MM.1S (cell line): ENCODE measurements around the gene PIP5K1C.

Experiments used
- DNase-seq: peaks from one replicate; pipeline ENCODE4 v3.0.0-alpha.2; 2015
- H2AFZ ChIP-seq: fragments of 300-600 bp; sonication (generic); 2 replicates; pipeline ENCODE4 v1.6.0; 2016; ENCODE audit warnings: antibody characterized with exemption, low read length
- H3F3A ChIP-seq: fragments of 300-600 bp; sonication (generic); 2 replicates; pipeline ENCODE4 v1.6.1; 2016; ENCODE audit warnings: mild to moderate bottlenecking, antibody characterized with exemption, low read length, moderate library complexity, mixed read lengths; ENCODE audit not compliant: insufficient read depth
- H3K27ac ChIP-seq: fragments of 300-600 bp; sonication (generic); 2 replicates; pipeline ENCODE4 v1.5.1; 2016; ENCODE audit warnings: mild to moderate bottlenecking, low read length
- H3K27me3 ChIP-seq: fragments of 300-600 bp; sonication (generic); replicated peaks from 2 replicates; pipeline ENCODE4 v1.6.0; 2016; ENCODE audit warnings: low read length; ENCODE audit not compliant: insufficient read depth
- H3K36me3 ChIP-seq: fragments of 300-600 bp; sonication (generic); replicated peaks from 2 replicates; pipeline ENCODE4 v1.6.1; 2016; ENCODE audit warnings: mild to moderate bottlenecking, low read length, mixed read lengths; ENCODE audit not compliant: insufficient read depth
- H3K4me1 ChIP-seq: fragments of 300-600 bp; sonication (generic); 2 replicates; pipeline ENCODE4 v1.6.1; 2016; ENCODE audit warnings: low read length, mixed read lengths
- H3K4me2 ChIP-seq: fragments of 300-600 bp; sonication (generic); 2 replicates; pipeline ENCODE4 v1.6.0; 2016; ENCODE audit warnings: low read depth, low read length
- H3K4me3 ChIP-seq: fragments of 300-600 bp; sonication (generic); 2 replicates; pipeline ENCODE4 v1.5.1; 2016; ENCODE audit warnings: low read length, mixed read lengths
- H3K79me2 ChIP-seq: fragments of 300-600 bp; sonication (generic); 2 replicates; pipeline ENCODE4 v1.6.1; 2016; ENCODE audit warnings: mixed run types, low read length, mixed read lengths
- H3K9ac ChIP-seq: fragments of 300-600 bp; sonication (generic); 2 replicates; pipeline ENCODE4 v1.6.1; 2016; ENCODE audit warnings: low read length, mixed read lengths
- H3K9me2 ChIP-seq: fragments of 300-600 bp; sonication (generic); replicated peaks from 2 replicates; pipeline ENCODE4 v1.6.1; 2016; ENCODE audit warnings: mild to moderate bottlenecking, low read length, mixed read lengths; ENCODE audit not compliant: insufficient read depth
- H3K9me3 ChIP-seq: fragments of 300-600 bp; sonication (generic); replicated peaks from 2 replicates; pipeline ENCODE4 v1.6.1; 2016; ENCODE audit warnings: mild to moderate bottlenecking, low read length, mixed read lengths; ENCODE audit not compliant: insufficient read depth
- H4K20me1 ChIP-seq: fragments of 300-600 bp; sonication (generic); 2 replicates; pipeline ENCODE4 v1.6.1; 2016; ENCODE audit warnings: mild to moderate bottlenecking, low read length, moderate library complexity, mixed read lengths; ENCODE audit not compliant: insufficient read depth
- CTCF ChIP-seq: fragments of 300-600 bp; sonication (generic); IDR thresholded peaks from 2 replicates; pipeline ENCODE4 v1.5.1; 2016; ENCODE audit warnings: antibody characterized with exemption, low read length, mixed read lengths
- EZH2 ChIP-seq: fragments of 300-600 bp; sonication (generic); optimal IDR thresholded peaks from 2 replicates; pipeline ENCODE3; 2017; ENCODE audit warnings: low read depth, mild to moderate bottlenecking, antibody characterized with exemption, low read length, mixed read lengths
- EZH2phosphoT487 ChIP-seq: fragments of 300-600 bp; sonication (generic); IDR thresholded peaks from 2 replicates; pipeline ENCODE4 v1.6.1; 2018; ENCODE audit warnings: antibody characterized with exemption, low read length

PIP5K1C gene

GRCh38 chr19:3606174-3606689, 94.0 kb downstream of the PIP5K1C start:
- peaks cover 11% of the 10 kb centered on the region; the same call in 1 of the 2 replicates for H3K4me1 ChIP-seq
- H3K36me3 ChIP-seq: no peaks in the 10 kb centered on the region
- H3K27me3 ChIP-seq: peaks cover 20% of the 10 kb centered on the region
- H2AFZ ChIP-seq: peak overlapping the region; percentile 72
- peaks cover 6% of the 10 kb centered on the region; the same call in 1 of the 2 replicates for H3F3A ChIP-seq
- no peaks in the 10 kb centered on the region for H3K79me2 ChIP-seq
- peak overlapping the region; percentile 74 for H3K4me2 ChIP-seq
- peak overlapping the region; percentile 36 for H3K4me3 ChIP-seq
- H4K20me1 ChIP-seq: no peaks in the 10 kb centered on the region
- H3K9ac ChIP-seq: peak overlapping the region; percentile 15; the same call in 1 of the 2 replicates
- DNase-seq: peak; percentile 62
- TF ChIP-seq EZH2: no peak
- no peak for TF ChIP-seq EZH2phosphoT487
- TF ChIP-seq CTCF: no peak
- H3K9me3 ChIP-seq: no peaks in the 10 kb centered on the region
- H3K9me2 ChIP-seq: no peaks in the 10 kb centered on the region
- no peak overlapping the region for H3K27ac ChIP-seq

GRCh38 chr19:3605770-3606169, 94.5 kb downstream of the PIP5K1C start:
- peaks cover 25% of the 10 kb centered on the region for H3K27me3 ChIP-seq
- no peaks in the 10 kb centered on the region for H3K9me2 ChIP-seq
- H3K9me3 ChIP-seq: no peaks in the 10 kb centered on the region
- peak overlapping the region; percentile 36 for H3K4me3 ChIP-seq
- TF ChIP-seq CTCF: no peak
- no peak for TF ChIP-seq EZH2phosphoT487
- no peak for TF ChIP-seq EZH2
- H3K4me1 ChIP-seq: peaks cover 11% of the 10 kb centered on the region; the same call in 1 of the 2 replicates
- no peak for DNase-seq
- no peak overlapping the region for H3K27ac ChIP-seq
- no peaks in the 10 kb centered on the region for H4K20me1 ChIP-seq
- H3K79me2 ChIP-seq: no peaks in the 10 kb centered on the region
- H2AFZ ChIP-seq: peak overlapping the region; percentile 72
- no peaks in the 10 kb centered on the region for H3K36me3 ChIP-seq
- H3K4me2 ChIP-seq: peak overlapping the region; percentile 74
- peaks cover 6% of the 10 kb centered on the region; the same call in 1 of the 2 replicates for H3F3A ChIP-seq
- H3K9ac ChIP-seq: peak overlapping the region; percentile 15; the same call in 1 of the 2 replicates

GRCh38 chr19:3605361-3605760, 94.9 kb downstream of the PIP5K1C start:
- peaks cover 6% of the 10 kb centered on the region; the same call in 1 of the 2 replicates for H3F3A ChIP-seq
- H3K36me3 ChIP-seq: no peaks in the 10 kb centered on the region
- no peak overlapping the region for H3K27ac ChIP-seq
- peaks cover 29% of the 10 kb centered on the region for H3K27me3 ChIP-seq
- H3K9me2 ChIP-seq: no peaks in the 10 kb centered on the region
- H4K20me1 ChIP-seq: no peaks in the 10 kb centered on the region
- no peaks in the 10 kb centered on the region for H3K9me3 ChIP-seq
- TF ChIP-seq CTCF: no peak
- no peak for TF ChIP-seq EZH2phosphoT487
- TF ChIP-seq EZH2: no peak
- H3K9ac ChIP-seq: no peak overlapping the region
- DNase-seq: no peak
- no peak overlapping the region for H3K4me2 ChIP-seq
- H3K79me2 ChIP-seq: no peaks in the 10 kb centered on the region
- H2AFZ ChIP-seq: no peak overlapping the region
- H3K4me3 ChIP-seq: no peak overlapping the region
- H3K4me1 ChIP-seq: peaks cover 11% of the 10 kb centered on the region; the same call in 1 of the 2 replicates
